SK-N-SH (cell line): ENCODE results near the gene RRP8.

Experiments used
- CHD2 ChIP-seq: fragments of 150-350 bp; IDR thresholded peaks from 2 replicates; pipeline ENCODE4 v1.6.1; 2018; ENCODE audit warnings: low read length; ENCODE audit not compliant: partially characterized antibody
- EZH2phosphoT487 ChIP-seq: fragments of 200-600 bp; sonication (generic); IDR thresholded peaks from 2 replicates; pipeline ENCODE4 v1.6.1; 2017; ENCODE audit warnings: low read depth, mixed run types, mild to moderate bottlenecking, antibody characterized with exemption, moderate library complexity, borderline replicate concordance
- GABPA ChIP-seq: IDR thresholded peaks from 2 replicates; pipeline ENCODE4 v1.4.0; 2012; ENCODE audit warnings: low read depth, mild to moderate bottlenecking
- MXI1 ChIP-seq: IDR thresholded peaks from 2 replicates; pipeline ENCODE4 v1.6.1; 2012; ENCODE audit warnings: mild to moderate bottlenecking, low read depth, low read length, improper control_type of control experiment
- RAD21 ChIP-seq: IDR thresholded peaks from 2 replicates; pipeline ENCODE4 v1.6.1; 2012; ENCODE audit warnings: mild to moderate bottlenecking, low read length
- RXRA ChIP-seq: IDR thresholded peaks from 2 replicates; pipeline ENCODE4 v1.4.0; 2012; ENCODE audit warnings: low read depth, mild to moderate bottlenecking, borderline replicate concordance
- TF ChIP-seq, protein P1 (sequence below): fragments of 200-600 bp; sonication (generic); IDR thresholded peaks from 2 replicates; pipeline ENCODE4 v1.6.1; 2017; ENCODE audit warnings: antibody characterized with exemption, mild to moderate bottlenecking, moderate library complexity

DNA sequence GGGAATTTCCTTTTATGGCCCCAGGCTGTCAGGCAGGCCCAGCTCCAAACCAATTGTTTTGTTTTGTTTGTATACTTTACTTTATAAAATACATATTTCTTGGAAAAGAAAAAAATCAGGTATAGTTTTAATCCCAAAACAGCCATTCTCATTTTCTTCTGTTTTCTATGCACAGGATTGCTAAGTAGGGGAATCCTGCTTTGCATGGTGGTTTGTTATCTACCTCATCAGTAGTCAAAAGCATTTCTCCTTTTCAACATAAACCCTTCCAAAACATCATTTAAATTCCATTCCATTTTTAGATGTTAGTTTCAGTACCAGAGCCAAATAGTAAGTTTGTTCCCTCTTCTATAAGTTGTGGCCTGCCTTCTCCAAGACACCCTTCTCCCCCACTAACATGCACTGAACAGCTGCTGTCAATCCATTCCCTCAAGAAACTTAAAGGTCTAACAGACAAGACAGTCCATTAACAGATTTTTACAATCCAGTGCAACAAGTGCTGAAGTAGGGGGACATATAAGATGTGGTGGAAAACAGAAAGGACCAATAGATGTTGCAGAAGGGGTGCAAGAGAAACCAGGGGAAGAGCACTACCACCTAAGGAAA is 3.9 kb upstream of the RRP8 start:
- TF ChIP-seq RXRA (no peak), EZH2phosphoT487 (no peak), RAD21 (no peak), MXI1 (no peak), CHD2 (no peak), GABPA (no peak)
- TF ChIP-seq, protein P1, sequence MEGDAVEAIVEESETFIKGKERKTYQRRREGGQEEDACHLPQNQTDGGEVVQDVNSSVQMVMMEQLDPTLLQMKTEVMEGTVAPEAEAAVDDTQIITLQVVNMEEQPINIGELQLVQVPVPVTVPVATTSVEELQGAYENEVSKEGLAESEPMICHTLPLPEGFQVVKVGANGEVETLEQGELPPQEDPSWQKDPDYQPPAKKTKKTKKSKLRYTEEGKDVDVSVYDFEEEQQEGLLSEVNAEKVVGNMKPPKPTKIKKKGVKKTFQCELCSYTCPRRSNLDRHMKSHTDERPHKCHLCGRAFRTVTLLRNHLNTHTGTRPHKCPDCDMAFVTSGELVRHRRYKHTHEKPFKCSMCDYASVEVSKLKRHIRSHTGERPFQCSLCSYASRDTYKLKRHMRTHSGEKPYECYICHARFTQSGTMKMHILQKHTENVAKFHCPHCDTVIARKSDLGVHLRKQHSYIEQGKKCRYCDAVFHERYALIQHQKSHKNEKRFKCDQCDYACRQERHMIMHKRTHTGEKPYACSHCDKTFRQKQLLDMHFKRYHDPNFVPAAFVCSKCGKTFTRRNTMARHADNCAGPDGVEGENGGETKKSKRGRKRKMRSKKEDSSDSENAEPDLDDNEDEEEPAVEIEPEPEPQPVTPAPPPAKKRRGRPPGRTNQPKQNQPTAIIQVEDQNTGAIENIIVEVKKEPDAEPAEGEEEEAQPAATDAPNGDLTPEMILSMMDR: no peak
